Nephron progenitor cell (in vitro differentiated cells): ENCODE measurements around the gene TMEM234.
A peak's percentile ranks its signal among the peaks of the same experiment; 100 is the strongest.

Experiments used
- DNase-seq: peaks from one replicate; pipeline ENCODE4 v3.0.0; 2021
- H3K27ac Mint-ChIP-seq: 2 replicates; pipeline ENCODE4 v1.8.0; 2021; ENCODE audit warnings: mild to moderate bottlenecking, moderate library complexity, mixed read lengths
- H3K27me3 Mint-ChIP-seq: 2 replicates; pipeline ENCODE4 v1.8.0; 2021; ENCODE audit warnings: mild to moderate bottlenecking, low read depth, mixed read lengths; ENCODE audit not compliant: poor library complexity
- H3K36me3 Mint-ChIP-seq: 2 replicates; pipeline ENCODE4 v1.8.0; 2021; ENCODE audit warnings: low read depth, mixed read lengths
- H3K4me1 Mint-ChIP-seq: 2 replicates; pipeline ENCODE4 v1.8.0; 2021; ENCODE audit warnings: mixed read lengths
- H3K4me3 Mint-ChIP-seq: 2 replicates; pipeline ENCODE4 v1.8.0; 2021; ENCODE audit warnings: mild to moderate bottlenecking, moderate library complexity, mixed read lengths
- H3K9me3 Mint-ChIP-seq: 2 replicates; pipeline ENCODE4 v1.8.0; 2021; ENCODE audit warnings: mild to moderate bottlenecking, moderate library complexity, mixed read lengths
- CTCF ChIP-seq: fragments of 200-600 bp; sonication (generic); IDR thresholded peaks from 2 replicates; pipeline ENCODE4 v1.5.0; 2021; ENCODE audit warnings: antibody characterized with exemption

TMEM234 gene

GRCh38 chr1:32257227-32257508 lies 35.0 kb upstream of the TMEM234 start:
- no peaks in the 10 kb centered on the region for H3K36me3 Mint-ChIP-seq
- H3K4me3 Mint-ChIP-seq = no peak overlapping the region
- peaks cover 17% of the 10 kb centered on the region for H3K27me3 Mint-ChIP-seq
- H3K9me3 Mint-ChIP-seq = no peaks in the 10 kb centered on the region
- TF ChIP-seq CTCF = no peak
- no peak overlapping the region for H3K27ac Mint-ChIP-seq
- peaks cover 13% of the 10 kb centered on the region for H3K4me1 Mint-ChIP-seq
- DNase-seq = no peak

- no peak for DNase-seq
- Mint-ChIP-seq H3K9me3 (no peaks in the 10 kb centered on the region), H3K4me3 (no peak overlapping the region), H3K4me1 (peaks cover 18% of the 10 kb centered on the region), H3K27ac (no peak overlapping the region), H3K27me3 (peaks cover 20% of the 10 kb centered on the region), H3K36me3 (no peaks in the 10 kb centered on the region)
- no peak for TF ChIP-seq CTCF
Observed at GRCh38 chr1:32256473-32257226, 34.5 kb upstream of the TMEM234 start.

GRCh38 chr1:32255072-32256071 lies 33.2 kb upstream of the TMEM234 start:
- Mint-ChIP-seq H3K4me3 (no peak overlapping the region), H3K27me3 (peaks cover 19% of the 10 kb centered on the region), H3K4me1 (peaks cover 29% of the 10 kb centered on the region), H3K27ac (no peak overlapping the region), H3K36me3 (no peaks in the 10 kb centered on the region), H3K9me3 (no peaks in the 10 kb centered on the region)
- no peak for TF ChIP-seq CTCF
- DNase-seq = no peak

GRCh38 chr1:32250893-32251716 lies 29.0 kb upstream of the TMEM234 start, which contains the start of gene LCK:
LCK (plus strand) TSS chr1:32251265; CDS start chr1:32274330, 23,065 bp downstream.
- TF ChIP-seq CTCF = no peak
- H3K9me3 Mint-ChIP-seq = no peaks in the 10 kb centered on the region
- DNase-seq = no peak
- peak within 1 kb of the TSS; percentile 55 for H3K27ac Mint-ChIP-seq
- H3K27me3 Mint-ChIP-seq = peaks cover 17% of the 10 kb centered on the region
- peak within 1 kb of the TSS; percentile 43 for H3K4me3 Mint-ChIP-seq
- no peaks in the 10 kb centered on the region for H3K36me3 Mint-ChIP-seq
- H3K4me1 Mint-ChIP-seq = peaks cover 58% of the 10 kb centered on the region

- peak overlapping the region; percentile 55 for H3K27ac Mint-ChIP-seq
- TF ChIP-seq CTCF = no peak
- DNase-seq = peak; percentile 22
- H3K27me3 Mint-ChIP-seq = peaks cover 20% of the 10 kb centered on the region
- H3K4me3 Mint-ChIP-seq = peak overlapping the region; percentile 43
- no peaks in the 10 kb centered on the region for H3K9me3 Mint-ChIP-seq
- no peaks in the 10 kb centered on the region for H3K36me3 Mint-ChIP-seq
- peaks cover 63% of the 10 kb centered on the region for H3K4me1 Mint-ChIP-seq
Observed at GRCh38 chr1:32249831-32250525, 27.8 kb upstream of the TMEM234 start.
